Epithelial cell of alveolus of lung (primary cell): Measurements from ENCODE around the gene TAS2R5. TPM values are rescaled to one million over a fixed set of nuclear protein-coding genes. Genes with fewer than 3 reads are reported as not detected.

Source experiments
- total RNA-seq: library from RNA; depleted of rRNA; stranded (reverse); fragments of >200 nt; gene quantifications from 2 replicates; pipeline ENCODE4 v1.2.1, GENCODE V29; 2015

TAS2R5 gene
- 0.39 and 0.48 TPM in 2 replicates for total RNA-seq

GRCh38 chr7:141789917-141790316 is at the start of gene TAS2R5:
Gene TAS2R5, plus strand, starts transcription at chr7:141790217. Its CDS starts 145 bp downstream, at chr7:141790362.

GRCh38 chr7:141763797-141764196 is 26.2 kb upstream of the TAS2R5 start, which contains the start of gene TAS2R3:
Gene TAS2R3, plus strand, starts transcription at chr7:141764097. Its CDS starts 62 bp downstream, at chr7:141764159.

DNA sequence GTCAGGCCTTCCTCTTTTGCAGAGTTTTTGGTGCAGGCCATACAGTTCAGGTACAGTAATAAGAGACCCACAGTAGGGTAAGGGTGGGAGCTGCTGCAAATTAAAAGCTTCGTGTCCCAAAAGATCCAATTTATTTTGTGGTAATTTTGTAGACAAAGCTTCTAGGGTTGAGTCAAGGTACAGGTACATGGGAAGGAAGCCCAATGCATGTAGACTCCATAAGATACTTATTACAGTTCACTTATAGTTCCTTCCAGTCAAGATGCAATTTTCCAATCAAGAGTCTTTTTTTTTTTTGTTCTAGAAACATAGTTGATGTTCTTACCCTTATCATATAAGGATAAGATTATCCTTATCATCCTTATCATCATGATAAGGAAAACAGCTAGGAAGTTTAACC is 13.6 kb upstream of the TAS2R5 start, which contains the start of gene TAS2R4:
Gene TAS2R4, plus strand, starts transcription at position 301 of the 400 bp plus-strand sequence. CDS start 1,815 bp downstream, outside the sequence.

Other genes with a start within 250 kb of the TAS2R5 start
- 20.3 and 25.7 TPM in 2 replicates for gene AGK, start 238.8 kb upstream of the TAS2R5 start, total RNA-seq
- gene DENND11, start 88.1 kb upstream of the TAS2R5 start, total RNA-seq, result 3.9 and 6.8 TPM in 2 replicates
- not detected in 2 replicates for gene WEE2, start 81.9 kb upstream of the TAS2R5 start, total RNA-seq
- gene SSBP1, start 51.9 kb upstream of the TAS2R5 start, total RNA-seq, result 170 and 221 TPM in 2 replicates
- 1.1 TPM in 1 of 2 replicates, not detected in the other for gene TAS2R3, start 26.1 kb upstream of the TAS2R5 start, total RNA-seq
- gene TAS2R4, start 13.5 kb upstream of the TAS2R5 start, total RNA-seq, result under 0.01 and 0.88 TPM in 2 replicates
- gene PRSS37, start 51.3 kb downstream of the TAS2R5 start, total RNA-seq, result not detected in 2 replicates
- not detected in 2 replicates for gene OR9A4, start 126.2 kb downstream of the TAS2R5 start, total RNA-seq
- gene CLEC5A, start 156.8 kb downstream of the TAS2R5 start, total RNA-seq, result not detected in 2 replicates
- gene TAS2R38, start 183.6 kb downstream of the TAS2R5 start, total RNA-seq, result not detected in 2 replicates
- gene MGAM, start 205.7 kb downstream of the TAS2R5 start, total RNA-seq, result 0.24 TPM in 1 of 2 replicates, not detected in the other